D341Med (cell line): Measurements from ENCODE around the gene ZMYM4.
A peak's percentile ranks its signal among the peaks of the same experiment; 100 is the strongest.

Experiments used
- DNase-seq: peaks from one replicate; pipeline ENCODE4 v3.0.0; 2012; ENCODE audit warnings: low spot score

The ZMYM4 gene

DNA sequence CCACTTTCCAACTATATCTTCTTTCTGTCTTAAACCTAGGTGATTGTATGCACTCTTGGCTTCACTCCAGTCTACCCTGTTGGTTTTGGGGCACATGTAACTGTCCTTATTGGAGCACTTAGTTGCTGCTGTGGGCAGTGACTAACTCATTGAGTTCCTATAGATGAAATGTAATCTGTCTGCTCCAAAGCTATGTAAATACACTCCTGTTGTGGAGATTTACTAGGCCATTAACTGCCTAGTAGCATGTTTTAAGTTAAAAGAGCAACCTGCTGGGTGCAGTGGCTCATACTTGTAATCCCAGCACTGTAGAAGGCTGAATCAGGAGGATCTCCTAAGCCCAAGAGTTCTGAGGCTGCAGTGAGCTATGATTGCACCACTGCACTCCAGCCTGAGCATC lies 137.6 kb downstream of the ZMYM4 start:
- DNase-seq, result no peak

DNA sequence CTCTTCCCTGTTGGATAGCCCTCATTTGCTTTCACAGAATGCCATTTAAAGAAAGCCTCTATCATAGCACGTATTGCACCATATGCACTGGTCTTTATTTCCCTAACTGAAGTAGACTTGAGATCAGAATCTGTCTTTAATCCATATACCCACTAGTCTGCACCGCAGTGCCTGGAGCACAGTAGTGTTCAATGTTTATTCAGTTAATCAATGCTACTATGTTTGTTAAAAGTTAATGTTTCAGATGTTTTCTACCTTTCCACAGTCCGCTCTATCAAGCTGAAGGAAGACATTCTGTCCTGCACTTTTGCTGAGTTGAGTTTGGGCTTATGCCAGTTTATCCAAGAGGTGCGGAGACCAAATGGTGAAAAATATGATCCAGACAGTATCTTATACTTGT lies 139.2 kb downstream of the ZMYM4 start:
- no peak for DNase-seq

GRCh38 chr1:35408925-35409324 lies 140.4 kb downstream of the ZMYM4 start:
- no peak for DNase-seq

DNA sequence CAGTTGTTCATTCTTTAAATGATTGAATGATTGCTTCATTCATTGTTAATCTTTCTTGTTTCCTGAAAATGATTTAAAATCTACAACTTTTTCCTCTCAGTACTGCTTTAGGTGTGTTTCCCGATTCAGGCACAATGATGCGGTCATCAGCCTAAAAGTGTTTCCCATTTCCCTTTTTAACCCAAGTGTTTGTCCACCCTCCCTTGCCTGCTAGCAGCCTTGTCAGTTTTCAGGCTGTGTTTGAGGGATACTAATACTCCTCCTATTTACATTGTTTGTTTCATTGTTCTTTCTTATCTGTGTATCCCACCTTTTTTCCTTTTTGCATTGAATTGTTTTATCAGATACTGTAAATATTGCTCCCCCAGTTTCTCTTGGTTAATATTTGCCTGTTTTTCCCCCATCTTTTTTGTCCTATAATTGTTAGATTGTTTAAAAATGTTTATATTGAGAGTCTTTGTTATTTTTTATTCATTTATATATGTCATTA lies 157.6 kb downstream of the ZMYM4 start:
- no peak for DNase-seq

- no peak for DNase-seq
Observed at GRCh38 chr1:35428360-35428759, 159.9 kb downstream of the ZMYM4 start.

GRCh38 chr1:35430762-35431161 lies 162.3 kb downstream of the ZMYM4 start:
- DNase-seq, result no peak

GRCh38 chr1:35431173-35431599 lies 162.7 kb downstream of the ZMYM4 start:
- no peak for DNase-seq

DNA sequence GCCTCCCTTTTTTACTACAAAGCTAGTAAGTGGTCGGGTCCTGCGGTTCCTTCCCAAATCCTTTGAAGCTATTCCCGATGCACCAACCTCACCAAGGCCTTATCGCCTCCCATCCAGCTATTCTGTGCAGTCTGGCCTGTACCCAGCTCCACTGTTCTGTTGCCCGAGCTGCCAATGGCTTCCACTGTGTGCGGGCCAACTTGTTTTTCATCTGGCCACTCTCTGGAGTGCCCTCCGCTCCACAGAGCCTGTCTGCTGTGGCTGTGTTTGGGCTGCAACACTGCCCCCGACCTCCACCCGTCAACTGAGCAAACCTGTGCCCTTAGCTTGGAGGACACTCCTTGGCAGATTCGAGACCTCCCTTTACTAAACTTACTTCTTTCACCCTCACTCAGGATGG lies 163.7 kb downstream of the ZMYM4 start:
- no peak for DNase-seq

DNA sequence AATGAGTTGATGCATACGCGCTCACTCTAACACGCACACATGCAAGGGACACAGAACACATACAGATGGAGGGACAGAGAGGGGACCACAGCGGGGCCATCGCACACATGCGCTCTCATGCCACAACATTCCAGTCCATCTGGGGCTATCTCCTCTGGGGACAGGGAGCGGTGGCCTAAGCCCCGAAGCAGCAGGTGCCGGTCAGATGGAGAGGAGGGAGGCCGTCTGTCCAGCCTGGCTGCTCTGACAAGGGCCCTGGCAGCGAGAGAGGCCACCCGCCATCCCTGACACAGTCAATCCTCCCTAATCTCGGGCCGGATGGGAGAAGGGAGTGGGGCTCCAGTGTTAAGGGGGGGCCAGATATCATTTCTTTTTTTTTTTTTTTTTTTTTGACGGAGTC lies 165.2 kb downstream of the ZMYM4 start:
- no peak for DNase-seq

DNA sequence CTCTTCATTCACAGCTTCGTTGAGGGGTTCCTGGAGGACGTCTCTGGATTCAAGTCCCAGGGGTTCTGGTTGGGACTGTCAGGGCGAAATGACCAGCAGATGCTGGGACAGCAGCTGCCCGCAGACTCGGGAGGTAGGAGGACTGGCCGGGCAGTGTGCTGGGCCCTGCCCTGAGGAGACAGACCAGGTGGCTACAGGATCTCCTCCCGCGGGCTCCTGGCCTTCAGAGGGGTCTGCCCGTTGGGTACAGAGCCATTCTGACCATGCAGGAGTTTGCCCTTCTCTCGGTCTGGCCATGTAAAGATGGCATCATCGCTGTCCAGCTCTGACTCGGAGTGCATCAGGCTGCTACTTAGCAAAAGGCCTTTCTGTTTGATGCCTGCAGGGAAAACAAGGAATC lies 166.2 kb downstream of the ZMYM4 start:
- DNase-seq, result no peak

- DNase-seq, result no peak
Observed at GRCh38 chr1:35436078-35436477, 167.6 kb downstream of the ZMYM4 start.

DNA sequence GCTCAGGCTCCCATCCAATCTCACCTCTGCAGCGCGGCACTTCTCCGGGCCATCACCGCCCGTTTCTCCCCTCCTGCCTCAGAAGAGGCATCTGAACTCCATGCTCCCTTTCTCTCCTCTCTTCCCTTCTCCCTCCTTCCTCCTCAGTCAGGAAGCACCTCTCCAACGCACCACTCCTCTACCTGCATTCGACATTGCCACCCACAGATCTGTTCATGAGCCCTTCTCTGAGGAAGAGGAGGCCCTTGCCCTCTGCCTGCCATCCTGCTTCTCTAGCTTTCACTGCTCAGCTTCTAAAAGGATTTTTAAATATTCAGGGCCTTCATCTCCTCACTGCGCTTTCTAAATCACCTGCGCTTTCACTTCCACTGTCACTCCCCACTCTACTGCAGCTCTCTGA lies 168.7 kb downstream of the ZMYM4 start:
- DNase-seq, result no peak

DNA sequence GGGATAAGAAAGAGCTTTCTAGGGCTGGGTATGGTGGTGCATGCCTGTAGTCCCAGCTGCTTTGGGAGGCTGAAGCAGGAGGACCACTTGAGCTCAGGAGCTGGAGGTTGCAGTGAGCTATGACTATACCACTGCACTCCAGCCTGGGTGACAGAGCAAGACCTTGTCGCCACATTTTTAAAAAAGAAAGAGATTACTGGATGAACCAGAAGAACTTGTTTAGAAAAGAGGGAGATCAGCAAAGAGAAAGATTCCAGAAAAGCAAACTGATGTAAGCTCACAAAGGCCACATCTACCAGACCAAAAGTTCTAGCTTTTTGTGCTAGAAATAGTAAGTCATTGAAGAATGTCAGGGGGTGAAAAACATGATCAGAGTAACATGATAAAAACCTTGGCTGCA lies 171.1 kb downstream of the ZMYM4 start:
- DNase-seq, result no peak

GRCh38 chr1:35441926-35442579 lies 173.5 kb downstream of the ZMYM4 start:
- DNase-seq, result no peak

GRCh38 chr1:35442734-35443133 lies 174.2 kb downstream of the ZMYM4 start:
- DNase-seq, result no peak

- DNase-seq, result no peak
Observed at GRCh38 chr1:35443768-35444518, 175.4 kb downstream of the ZMYM4 start.

GRCh38 chr1:35444519-35444774 lies 175.9 kb downstream of the ZMYM4 start:
- no peak for DNase-seq

- DNase-seq, result no peak
Observed at GRCh38 chr1:35447278-35447677, 178.8 kb downstream of the ZMYM4 start.

DNA sequence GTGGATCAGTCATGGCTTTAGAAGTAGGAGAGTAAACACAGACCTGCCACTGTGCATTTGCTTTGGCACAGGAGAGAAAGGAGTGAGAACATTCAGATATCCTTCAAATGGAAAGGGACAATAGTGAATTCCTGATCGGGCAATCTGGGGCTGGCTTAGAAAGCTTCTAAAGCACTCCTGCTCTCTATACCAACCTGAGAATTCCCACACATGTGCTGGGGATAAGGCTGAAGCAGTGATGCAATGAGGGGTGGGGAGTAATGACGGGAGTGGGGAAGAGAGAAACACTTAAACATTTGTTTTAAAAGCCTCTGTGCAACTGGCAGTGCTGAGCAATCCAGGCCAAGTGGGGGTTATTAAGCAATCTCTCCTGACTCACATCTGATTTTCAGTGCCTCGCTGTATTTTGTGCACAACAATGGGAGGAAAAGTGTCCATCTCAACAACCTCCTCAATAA lies 179.9 kb downstream of the ZMYM4 start:
- DNase-seq, result no peak

DNA sequence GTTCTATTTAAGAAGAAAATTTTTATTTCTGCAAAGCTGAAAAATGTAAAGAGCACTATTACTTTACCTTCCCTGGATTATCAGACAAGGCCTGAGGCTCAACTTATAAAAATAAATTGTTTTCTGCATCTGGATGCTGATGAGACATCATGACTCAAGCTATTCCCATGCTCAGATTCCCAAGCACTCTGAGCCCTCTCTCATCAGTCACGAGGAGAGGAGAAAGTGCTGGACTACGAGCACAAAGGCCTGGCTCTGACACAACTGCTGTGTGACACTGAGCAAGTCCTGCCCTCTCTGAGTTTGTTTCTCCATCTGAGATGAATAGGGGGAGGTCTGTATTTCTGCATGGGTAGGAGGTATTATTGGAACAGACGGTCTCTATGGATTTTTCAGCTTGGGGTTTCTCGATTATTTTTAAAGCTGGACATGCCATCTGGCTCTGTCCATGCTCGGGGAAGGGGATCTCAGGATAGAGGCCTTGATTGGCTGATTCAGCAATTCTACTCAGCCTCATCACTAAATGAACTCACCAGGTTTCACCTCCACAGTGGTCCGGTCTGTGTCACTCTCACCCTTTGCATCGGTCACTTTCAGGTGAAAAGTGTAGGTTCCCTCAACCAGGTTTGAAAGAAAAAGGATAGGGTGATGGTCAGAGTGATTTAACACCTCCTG lies 181.0 kb downstream of the ZMYM4 start:
- no peak for DNase-seq

- peak; percentile 83 for DNase-seq
Observed at GRCh38 chr1:35451125-35451528, 182.6 kb downstream of the ZMYM4 start.

GRCh38 chr1:35452106-35452774 lies 183.7 kb downstream of the ZMYM4 start:
- no peak for DNase-seq

GRCh38 chr1:35453031-35453430 lies 184.5 kb downstream of the ZMYM4 start:
- DNase-seq, result no peak
